SHP77 (cell line): ENCODE measurements around the gene KIF16B.
"Not testable (repeated sequence)": the region's sequence is repeated elsewhere in the genome, so short reads cannot be mapped to it uniquely, and the experiment has no call there.

ENCODE experiments used
- DNase-seq, 2 experiments: peaks; one replicate each; lab custom pipeline; 2025; lab: John Stamatoyannopoulos, UW

Gene KIF16B

DNA sequence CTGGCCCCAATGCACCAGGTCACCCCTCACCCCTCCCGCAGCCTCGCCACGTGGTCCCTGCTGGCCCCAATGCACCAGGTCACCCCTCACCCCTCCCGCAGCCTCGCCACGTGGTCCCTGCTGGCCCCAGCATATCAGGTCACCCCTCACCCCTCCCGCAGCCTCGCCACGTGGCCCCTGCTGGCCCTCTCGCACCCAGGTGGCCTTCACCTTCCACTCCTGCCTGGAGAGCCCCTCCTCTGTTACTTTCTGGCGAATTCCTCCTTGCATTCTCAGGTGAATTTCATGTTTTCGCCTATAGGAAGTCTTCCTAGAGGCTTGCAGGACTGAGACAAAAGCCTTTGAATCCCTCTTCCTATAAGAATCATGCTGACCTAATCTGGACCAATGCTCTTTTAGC, 313.1 kb downstream of the KIF16B start:
- DNase-seq: not testable (repeated sequence)

DNA sequence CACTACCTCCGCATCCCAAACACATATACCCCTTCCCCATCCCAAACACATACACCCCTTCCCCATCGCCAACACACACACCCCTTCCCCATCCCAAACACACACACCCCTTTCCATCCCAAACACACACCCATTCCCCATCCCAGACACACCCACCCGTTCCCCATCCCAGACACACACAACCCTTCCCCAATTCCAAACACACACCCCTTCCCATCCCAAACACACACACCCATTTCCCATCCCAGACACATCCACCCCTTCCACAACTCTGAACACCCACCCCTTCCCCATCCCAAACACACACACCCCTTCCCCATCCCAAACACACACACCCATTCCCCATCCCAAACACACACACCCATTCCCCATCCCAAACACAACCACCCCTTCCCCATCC, 314.5 kb downstream of the KIF16B start:
- DNase-seq: no peak

DNA sequence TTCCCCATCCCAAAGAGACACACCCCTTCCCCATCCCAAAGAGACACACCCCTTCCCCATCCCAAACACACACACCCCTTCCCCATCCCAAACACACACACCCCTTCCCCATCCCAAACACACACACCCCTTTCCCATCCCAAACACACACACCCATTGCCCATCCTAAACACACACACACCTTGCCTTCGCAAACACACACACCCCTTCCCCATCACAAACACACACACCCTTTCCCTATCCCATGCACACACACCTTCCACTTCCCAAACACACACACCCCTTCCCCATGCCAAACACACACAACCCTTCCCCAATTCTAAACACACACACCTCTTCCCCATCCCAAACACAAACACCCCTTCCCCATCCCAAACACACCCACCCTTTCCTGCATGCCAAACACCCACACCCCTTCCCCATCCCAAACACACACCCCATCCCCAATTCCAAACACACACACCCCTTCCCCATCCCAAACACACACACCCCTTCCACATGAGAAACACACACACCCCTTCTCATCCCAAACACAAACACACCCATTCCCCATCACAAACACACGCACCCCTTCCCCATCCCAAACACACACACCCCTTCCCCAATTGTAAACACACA, 315.3 kb downstream of the KIF16B start:
- no peak for DNase-seq

DNA sequence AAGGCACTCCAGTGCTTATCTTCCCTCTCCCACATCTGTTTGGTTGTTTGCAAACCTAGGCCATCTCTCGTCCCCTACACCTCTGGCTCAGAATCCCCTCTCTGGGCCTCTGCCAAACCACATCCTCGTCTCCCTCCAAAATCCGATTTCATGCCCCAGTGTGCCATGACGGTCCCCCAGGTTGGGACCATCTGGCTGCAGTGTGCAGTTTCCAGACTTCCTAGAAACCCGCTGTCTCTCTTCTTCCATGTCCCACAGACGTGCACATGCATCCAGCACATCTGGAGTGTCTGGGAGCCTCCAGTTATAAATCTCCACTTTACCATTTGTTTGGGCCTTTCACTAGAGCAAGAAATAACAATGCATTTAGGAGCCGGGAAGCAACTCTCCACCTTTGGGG, 316.2 kb downstream of the KIF16B start:
- DNase-seq: no peak

DNA sequence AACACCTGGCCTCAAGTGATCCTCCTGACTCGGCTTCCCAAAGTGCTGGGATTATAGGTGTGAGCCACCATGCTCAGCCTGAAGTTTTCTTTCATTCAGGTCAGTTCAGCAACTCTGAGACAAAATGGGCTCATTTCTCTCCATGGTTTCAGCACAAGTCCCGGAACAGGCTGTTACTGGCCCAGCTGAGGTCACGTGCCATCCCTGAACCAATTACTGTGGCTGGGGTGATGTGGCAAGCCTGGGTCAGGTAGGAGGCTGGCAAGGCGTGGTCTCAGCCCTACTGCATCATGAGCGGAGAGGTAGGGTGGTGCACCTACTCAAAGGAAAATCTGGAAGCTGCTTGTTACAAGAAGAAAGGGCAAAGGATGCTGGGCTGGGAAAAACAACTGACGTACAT, 326.4 kb downstream of the KIF16B start:
- no peak for DNase-seq

DNA sequence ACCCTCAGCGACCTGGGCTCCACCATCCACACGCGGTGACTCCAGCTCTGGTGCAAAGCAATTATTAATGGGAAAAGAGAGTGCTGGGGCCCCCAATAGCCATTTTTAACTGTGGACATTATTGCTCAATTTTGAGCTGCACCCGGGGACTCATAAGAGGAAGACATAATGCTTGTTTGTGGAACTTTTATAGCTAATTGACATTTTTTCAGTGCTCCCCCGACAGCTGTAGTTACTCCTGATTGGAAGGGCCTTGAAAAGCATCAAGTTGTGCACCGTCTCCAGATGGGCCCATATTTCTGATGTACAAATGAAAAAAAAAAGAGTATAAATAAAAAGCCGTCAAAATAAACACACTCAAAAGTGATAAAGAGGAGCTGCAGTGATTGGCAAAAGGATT, 327.0 kb downstream of the KIF16B start:
- DNase-seq: no peak

DNA sequence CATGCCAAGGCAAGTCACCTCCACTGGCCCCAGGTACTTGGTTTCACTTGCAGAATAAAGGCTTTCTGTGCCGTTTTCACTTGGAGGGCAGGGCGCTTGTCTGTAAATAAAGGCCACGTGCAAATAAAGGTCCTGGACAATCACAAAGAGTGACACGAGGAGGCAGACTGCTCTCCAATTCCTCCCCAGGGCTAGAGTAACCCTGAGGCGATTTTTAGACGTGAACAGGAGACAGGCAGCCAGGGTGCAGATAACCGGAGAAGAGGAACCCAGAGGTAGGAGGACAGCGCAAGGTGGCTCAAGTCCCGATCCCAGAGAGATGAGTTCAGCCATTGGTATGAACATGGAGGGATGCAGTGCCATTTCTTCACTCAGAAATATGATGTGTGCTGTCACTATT, 327.4 kb downstream of the KIF16B start:
- no peak for DNase-seq

DNA sequence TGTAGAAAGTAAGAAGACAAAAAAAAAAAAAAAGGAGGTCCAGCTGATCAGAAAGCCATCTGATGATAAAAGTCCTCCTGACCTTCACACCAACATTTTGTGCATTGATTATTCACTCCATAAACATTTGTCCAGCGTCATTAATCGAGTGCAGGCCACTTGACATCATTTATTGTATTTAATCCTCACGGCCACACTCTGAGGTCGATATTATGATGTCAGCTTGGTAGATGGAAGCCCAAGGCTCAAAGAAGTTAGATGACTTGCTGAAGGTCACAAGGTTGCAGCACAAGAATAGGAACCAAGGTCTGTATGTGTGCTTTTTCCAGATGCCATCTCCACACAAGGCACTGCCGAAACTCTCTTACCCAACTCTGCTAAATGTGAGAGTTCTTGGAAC, 328.4 kb downstream of the KIF16B start:
- DNase-seq: no peak

DNA sequence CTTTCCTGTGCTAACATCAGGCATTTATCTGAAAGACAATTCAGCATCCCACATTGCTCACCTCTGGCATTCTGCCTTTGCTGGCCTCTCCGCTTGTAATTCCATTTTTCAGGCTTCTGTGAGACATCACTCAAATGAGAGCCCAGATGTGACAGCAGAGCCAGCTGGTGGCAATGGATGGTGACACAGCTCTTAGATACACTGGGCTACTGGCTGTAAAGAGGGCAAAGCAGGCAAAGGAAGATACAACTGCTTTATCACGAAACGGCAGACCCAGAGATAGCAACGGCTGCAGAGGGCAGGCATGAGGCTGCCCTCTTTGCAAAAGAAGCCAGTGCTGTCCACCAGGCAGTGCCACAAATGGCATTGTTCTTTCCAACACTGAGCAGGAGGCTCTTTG, 329.8 kb downstream of the KIF16B start:
- DNase-seq: peak in 1 of 2 experiments; percentile 7

DNA sequence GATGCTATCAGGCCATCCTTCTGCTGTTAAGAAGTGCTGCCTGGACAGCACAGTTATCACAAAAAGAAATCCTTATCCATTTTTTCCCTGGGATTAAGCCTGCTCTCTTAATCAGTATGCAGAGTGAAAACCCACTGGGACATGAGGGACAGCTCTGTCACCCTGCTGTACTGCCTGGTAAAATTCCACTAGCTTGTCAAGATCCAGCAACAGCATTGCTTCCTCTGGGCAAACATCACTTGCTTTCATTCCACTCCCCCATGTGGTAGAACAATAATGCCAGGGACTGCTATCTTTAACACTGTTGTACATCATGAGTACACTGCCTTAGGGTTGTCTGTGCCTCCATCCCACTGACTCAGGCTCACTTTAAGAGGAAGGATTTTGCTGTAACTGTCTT, 331.3 kb downstream of the KIF16B start:
- DNase-seq: peak in 1 of 2 experiments; percentile 14

DNA sequence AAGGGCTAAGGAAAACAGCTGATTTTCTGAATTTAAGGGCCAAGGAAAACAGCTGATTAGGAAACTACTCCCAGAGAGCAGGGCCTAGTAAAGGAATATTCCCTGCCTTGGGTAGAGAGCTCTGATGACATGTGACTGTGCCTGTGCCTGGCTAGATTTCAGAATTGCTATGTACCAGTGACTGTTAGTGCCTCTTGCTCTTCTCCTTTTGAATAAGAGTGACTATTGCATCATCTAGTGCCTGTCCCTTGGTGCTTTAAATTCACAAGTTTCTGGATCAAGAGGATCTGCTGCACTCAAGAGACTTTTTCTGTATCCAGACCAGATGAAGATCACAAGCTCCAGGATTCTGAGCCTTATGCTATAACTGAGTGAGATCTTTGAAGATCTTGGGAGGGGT, 332.9 kb downstream of the KIF16B start:
- no peak for DNase-seq

DNA sequence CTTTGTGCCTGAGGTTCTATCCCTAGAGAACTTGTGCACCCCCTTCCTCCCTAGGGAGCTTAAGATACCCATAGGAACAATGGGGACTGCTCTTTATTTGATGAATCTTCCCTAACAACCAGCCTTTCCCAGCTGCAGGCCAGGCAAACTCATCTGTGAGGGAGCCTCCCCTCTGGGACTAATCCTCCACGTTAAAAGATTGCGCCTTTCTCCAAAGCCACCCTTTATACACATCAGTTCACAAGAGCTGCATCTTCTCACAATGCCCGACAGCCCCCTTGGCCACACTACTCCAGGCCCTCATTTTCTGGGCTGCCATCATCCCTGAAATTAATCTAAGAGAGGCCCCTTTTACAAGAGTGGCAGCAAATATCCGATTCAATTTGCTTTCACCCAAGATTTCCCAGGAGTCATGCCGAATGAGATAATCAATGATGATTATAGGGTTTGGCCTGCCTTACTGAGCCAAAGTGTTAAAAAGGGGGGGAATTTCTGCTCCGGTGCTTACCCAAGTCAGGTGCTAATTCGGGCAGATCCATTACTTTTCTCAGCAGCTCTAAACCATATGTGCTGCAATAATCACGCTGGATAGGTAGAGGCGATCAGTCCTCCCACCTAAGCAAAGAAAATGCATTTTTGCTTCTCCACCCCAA, 336.5 kb downstream of the KIF16B start:
- no peak for DNase-seq

DNA sequence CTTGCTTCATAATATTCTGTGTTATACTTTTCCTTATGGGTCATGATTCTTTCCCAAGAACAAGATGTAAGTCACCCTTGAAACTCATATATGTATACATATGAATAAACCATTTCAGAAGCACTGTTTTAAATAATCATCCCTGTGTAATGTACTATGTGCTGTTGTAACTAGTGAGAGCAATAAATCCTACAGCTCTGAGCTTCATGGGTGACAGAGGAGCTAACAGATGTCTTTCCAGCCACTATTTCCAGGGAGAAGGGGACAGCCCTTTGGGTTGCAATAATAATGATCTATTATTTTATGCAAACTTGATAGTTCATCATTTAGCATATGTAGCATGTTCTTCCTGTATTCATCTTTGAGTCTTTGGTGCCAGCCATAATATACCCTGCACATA, 342.8 kb downstream of the KIF16B start:
- no peak for DNase-seq

DNA sequence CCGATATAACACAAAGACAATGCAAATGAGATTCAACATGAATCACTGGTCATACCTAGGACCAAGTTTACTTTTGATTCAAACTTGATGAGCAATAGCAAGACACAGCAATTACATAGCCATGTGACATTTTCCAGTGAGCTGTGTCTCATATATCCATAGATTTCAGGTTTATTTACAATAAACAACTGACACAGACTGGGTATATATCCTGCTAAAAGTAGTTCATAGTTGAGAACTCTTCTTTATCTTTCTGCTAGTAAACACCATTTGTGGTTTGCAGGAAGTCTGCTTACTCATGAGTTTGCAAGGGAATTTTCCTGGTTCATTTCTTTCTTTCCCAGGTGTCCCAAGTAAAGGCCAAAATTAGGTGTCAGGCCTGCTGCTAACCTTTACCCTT, 343.4 kb downstream of the KIF16B start:
- DNase-seq: no peak

DNA sequence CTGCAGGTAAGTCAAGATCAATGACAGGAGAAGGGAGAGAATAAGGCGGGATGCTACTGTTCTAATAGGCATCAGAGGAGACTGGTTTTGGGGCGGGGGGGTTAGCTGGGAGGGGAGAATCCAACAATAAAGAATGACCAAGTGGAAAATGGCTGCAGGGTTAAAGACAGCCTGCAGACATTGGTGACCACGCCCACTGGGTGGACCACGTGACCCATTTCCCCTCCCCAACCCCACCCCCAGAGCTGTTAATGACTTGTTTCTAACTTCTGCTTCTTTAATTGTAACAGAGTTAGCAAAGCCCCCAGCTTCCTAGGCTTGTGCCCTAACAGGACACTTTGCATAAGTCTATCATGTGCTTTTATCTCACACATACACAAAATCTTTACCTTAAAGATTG, 344.5 kb downstream of the KIF16B start:
- no peak for DNase-seq

DNA sequence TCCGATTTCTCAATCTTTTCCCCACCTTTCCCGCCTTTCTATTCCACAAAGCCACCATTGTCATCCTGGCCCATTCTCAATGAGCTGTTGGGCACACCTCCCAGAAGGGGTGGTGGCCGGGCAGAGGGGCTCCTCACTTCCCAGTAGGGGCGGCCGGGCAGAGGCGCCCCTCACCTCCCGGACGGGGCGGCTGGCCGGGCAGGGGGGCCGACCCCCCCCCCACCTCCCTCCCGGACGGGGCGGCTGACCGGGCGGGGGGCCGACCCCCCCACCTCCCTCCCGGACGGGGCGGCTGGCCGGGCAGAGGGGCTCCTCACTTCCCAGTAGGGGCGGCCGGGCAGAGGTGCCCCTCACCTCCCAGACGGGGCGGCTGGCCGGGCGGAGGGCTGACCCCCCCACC, 346.3 kb downstream of the KIF16B start:
- not testable (repeated sequence) for DNase-seq

DNA sequence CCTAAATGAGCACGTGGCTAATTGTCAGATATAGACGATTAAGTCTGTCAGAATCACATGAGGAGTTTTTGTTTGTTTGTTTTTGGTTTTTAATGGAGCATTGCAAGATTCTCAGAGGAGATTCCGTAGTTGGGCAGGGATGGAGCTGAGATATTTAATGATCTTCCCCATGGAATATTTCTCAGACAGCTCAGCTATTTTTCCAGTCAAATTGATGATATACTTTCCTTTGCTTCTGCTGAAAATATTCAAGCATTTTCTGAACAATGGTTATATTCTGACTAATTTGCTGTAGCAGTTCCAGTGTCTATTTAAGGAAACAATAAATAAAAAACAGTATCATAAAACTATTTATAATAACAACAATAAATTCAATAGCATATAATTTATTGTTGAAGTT, 348.4 kb downstream of the KIF16B start:
- no peak for DNase-seq

DNA sequence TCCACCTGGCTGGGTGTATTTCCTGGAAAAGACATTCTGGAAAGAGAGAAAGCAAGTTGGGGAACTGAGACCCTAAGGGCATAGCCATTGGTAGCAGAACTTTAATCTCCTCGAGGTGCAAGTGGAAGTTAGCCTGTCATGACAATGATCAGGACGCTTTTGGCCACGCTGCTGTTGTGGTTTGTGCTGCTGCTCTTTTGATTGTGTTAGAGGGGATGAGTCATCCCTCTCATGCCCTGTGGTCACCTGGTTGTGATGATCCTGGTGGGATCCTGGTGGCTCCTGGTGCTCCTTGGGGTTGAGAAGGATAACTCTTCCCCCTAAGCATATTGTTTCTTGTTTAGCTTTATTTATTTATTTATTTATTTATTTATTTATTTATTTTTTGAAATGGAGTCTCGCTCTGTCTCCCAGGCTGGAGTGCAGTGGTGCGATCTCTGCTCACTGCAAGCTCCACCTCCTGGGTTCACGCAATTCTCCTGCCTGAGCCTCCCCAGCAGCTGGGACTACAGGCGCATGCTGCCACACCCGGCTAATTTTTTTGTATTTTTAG, 350.3 kb downstream of the KIF16B start:
- no peak for DNase-seq
